H1 (cell line): ENCODE data around the gene QRICH2. TPM values are rescaled to one million over a fixed set of nuclear protein-coding genes. Genes with fewer than 3 reads are reported as not detected.

Experiments used
- CTCF ChIA-PET: fragments of 300-600 bp; sonication (Branson Sonifier 250); formaldehyde crosslinking; loops from one replicate; lab custom pipeline; 2021; ENCODE audit not compliant: partially characterized antibody; lab: Charles Lee
- POLR2A ChIA-PET: fragments of 300-600 bp; sonication (Branson Sonifier 250); formaldehyde crosslinking; loops from one replicate; lab custom pipeline; 2021; ENCODE audit warnings: inconsistent platforms; ENCODE audit not compliant: partially characterized antibody; lab: Charles Lee
- DNase-seq, 2 experiments: peaks; one replicate each; pipeline versions ENCODE4 v3.0.0 to v3.0.0-alpha.2; 2010 to 2022; ENCODE audit warnings: low spot score in 2 of 2, low read depth in 1 of 2, mixed read lengths in 1 of 2
- FAIRE-seq: peaks from 2 replicates; lab custom pipeline; 2011; peaks lifted over from hg19 to GRCh38; lab: Jason Lieb, UNC
- H2AFZ ChIP-seq: 2 replicates; pipeline ENCODE4 v1.8.1; 2012; ENCODE audit warnings: low read length, inconsistent platforms
- H2AK5ac ChIP-seq: 2 replicates; pipeline ENCODE4 v1.6.1; 2013; ENCODE audit warnings: low read depth, low read length
- H2BK120ac ChIP-seq: replicated peaks from 2 replicates; pipeline ENCODE3; 2013; ENCODE audit warnings: low read depth, low read length, inconsistent platforms
- H2BK12ac ChIP-seq: 2 replicates; pipeline ENCODE4 v1.6.1; 2013; ENCODE audit warnings: low read depth, low read length
- H2BK15ac ChIP-seq: 2 replicates; pipeline ENCODE4 v1.6.1; 2013; ENCODE audit warnings: low read length
- H2BK20ac ChIP-seq: 2 replicates; pipeline ENCODE4 v1.6.1; 2013; ENCODE audit warnings: low read length
- H2BK5ac ChIP-seq: 2 replicates; pipeline ENCODE4 v1.6.1; 2013; ENCODE audit warnings: low read depth, low read length
- H3K14ac ChIP-seq: 2 replicates; pipeline ENCODE4 v1.6.1; 2013; ENCODE audit warnings: inconsistent platforms; ENCODE audit not compliant: insufficient read length
- H3K18ac ChIP-seq: 2 replicates; pipeline ENCODE4 v1.6.1; 2013; ENCODE audit warnings: low read length; ENCODE audit errors: extremely low read depth
- H3K23ac ChIP-seq: 2 replicates; pipeline ENCODE4 v1.6.1; 2013; ENCODE audit warnings: inconsistent platforms; ENCODE audit not compliant: insufficient read length
- H3K23me2 ChIP-seq: 2 replicates; pipeline ENCODE4 v1.6.1; 2013; ENCODE audit warnings: low read depth, low read length
- H3K27ac ChIP-seq: 2 replicates; pipeline ENCODE4 v1.6.1; 2011; ENCODE audit warnings: low read depth, low read length, inconsistent platforms
- H3K27me3 ChIP-seq, 4 experiments: replicated peaks in 1 of 4; 1 replicate in 1 of 4; 2 replicates in 3 of 4; pipeline versions ENCODE4 v1.6.1 to v1.8.1; 2011 to 2013; ENCODE audit warnings: low read length in 3 of 4, mild to moderate bottlenecking in 3 of 4, inconsistent platforms in 2 of 4, mixed read lengths in 2 of 4, moderate library complexity in 1 of 4; ENCODE audit not compliant: control insufficient read depth in 3 of 4, insufficient read depth in 3 of 4; ENCODE audit errors: extremely low read depth in 1 of 4
- H3K36me3 ChIP-seq, 4 experiments: 2 replicates each; pipeline versions ENCODE4 v1.6.1 to v1.8.1; 2011 to 2013; ENCODE audit warnings: mild to moderate bottlenecking in 4 of 4, low read length in 3 of 4, moderate library complexity in 2 of 4, control low read depth in 1 of 4, inconsistent platforms in 1 of 4; ENCODE audit not compliant: insufficient read depth in 4 of 4, control insufficient read depth in 2 of 4
- H3K4ac ChIP-seq: replicated peaks from 2 replicates; pipeline ENCODE3; 2013; ENCODE audit warnings: low read length, low read depth, mixed read lengths, inconsistent platforms; ENCODE audit not compliant: insufficient read length
- H3K4me1 ChIP-seq, 4 experiments: replicated peaks in 1 of 4; 1 replicate in 1 of 4; 2 replicates in 3 of 4; pipeline versions ENCODE4 v1.6.1 to v1.8.1; 2011 to 2013; ENCODE audit warnings: low read length in 3 of 4, inconsistent platforms in 2 of 4, mixed read lengths in 1 of 4; ENCODE audit not compliant: insufficient read depth in 4 of 4, control insufficient read depth in 3 of 4
- H3K4me2 ChIP-seq, 2 experiments: 2 replicates each; pipeline versions ENCODE4 v1.6.1 to v1.8.1; 2011 to 2013; ENCODE audit warnings: low read depth in 2 of 2, low read length in 2 of 2, control low read depth in 1 of 2, inconsistent platforms in 1 of 2, mild to moderate bottlenecking in 1 of 2; ENCODE audit not compliant: insufficient read depth in 1 of 2
- H3K4me3 ChIP-seq, 4 experiments: fragments of 200-600, 300-600 bp in 1 of 4; sonication (generic), shearing (Covaris generic), sonication (Bioruptor Twin) in 1 of 4; 2 replicates each; pipeline versions ENCODE4 v1.5.1 to v1.8.1; 2011 to 2016; ENCODE audit warnings: low read length in 4 of 4, low read depth in 3 of 4, control low read depth in 2 of 4, inconsistent platforms in 2 of 4, mild to moderate bottlenecking in 2 of 4, mixed read lengths in 1 of 4, moderate library complexity in 1 of 4; ENCODE audit not compliant: insufficient read depth in 2 of 4; ENCODE audit errors: extremely low read depth in 1 of 4
- H3K56ac ChIP-seq: replicated peaks from 2 replicates; pipeline ENCODE3; 2013; ENCODE audit warnings: low read depth, mild to moderate bottlenecking, mixed read lengths, low read length, inconsistent platforms; ENCODE audit not compliant: insufficient read length
- H3K79me1 ChIP-seq: 2 replicates; pipeline ENCODE4 v1.6.1; 2013; ENCODE audit warnings: low read depth, low read length, control low read depth
- H3K79me2 ChIP-seq, 2 experiments: 2 replicates each; pipeline versions ENCODE4 v1.6.1 to v1.8.1; 2012 to 2013; ENCODE audit warnings: low read length in 2 of 2, mild to moderate bottlenecking in 2 of 2, inconsistent platforms in 1 of 2; ENCODE audit not compliant: insufficient read depth in 2 of 2, control insufficient read depth in 1 of 2
- H3K9ac ChIP-seq, 4 experiments: replicated peaks in 1 of 4; 1 replicate in 1 of 4; 2 replicates in 3 of 4; pipeline versions ENCODE4 v1.6.1 to v1.8.1; 2011 to 2013; ENCODE audit warnings: low read depth in 3 of 4, low read length in 3 of 4, control low read depth in 2 of 4, mild to moderate bottlenecking in 2 of 4, moderate library complexity in 2 of 4, inconsistent platforms in 1 of 4; ENCODE audit errors: extremely low read depth in 1 of 4
- H3K9me3 ChIP-seq, 2 experiments: 2 replicates each; pipeline versions ENCODE4 v1.6.1 to v1.8.1; 2012 to 2013; ENCODE audit warnings: mild to moderate bottlenecking in 2 of 2, moderate library complexity in 2 of 2, control low read depth in 1 of 2, inconsistent platforms in 1 of 2, low read depth in 1 of 2, low read length in 1 of 2, mixed read lengths in 1 of 2; ENCODE audit not compliant: insufficient read depth in 2 of 2
- H4K20me1 ChIP-seq, 2 experiments: replicated peaks in 1 of 2; 2 replicates each; pipeline versions ENCODE3 to v1.8.1; 2011 to 2013; ENCODE audit warnings: inconsistent platforms in 2 of 2, low read length in 2 of 2, mild to moderate bottlenecking in 1 of 2; ENCODE audit not compliant: insufficient read depth in 2 of 2, control insufficient read depth in 1 of 2
- H4K5ac ChIP-seq: 2 replicates; pipeline ENCODE4 v1.6.1; 2013; ENCODE audit warnings: low read length, low read depth, mixed read lengths, inconsistent platforms; ENCODE audit not compliant: insufficient read length
- H4K8ac ChIP-seq: 2 replicates; pipeline ENCODE4 v1.8.0; 2013; ENCODE audit warnings: mild to moderate bottlenecking, moderate library complexity, low read length, inconsistent platforms; ENCODE audit not compliant: insufficient read depth; ENCODE audit errors: extremely low read depth
- H4K91ac ChIP-seq: replicated peaks from 2 replicates; pipeline ENCODE3; 2013; ENCODE audit warnings: low read length, mixed read lengths, inconsistent platforms; ENCODE audit not compliant: insufficient read length
- ATF3 ChIP-seq: IDR thresholded peaks from 2 replicates; pipeline ENCODE4 v1.6.1; 2011; ENCODE audit warnings: low read depth, mild to moderate bottlenecking, low read length; ENCODE audit not compliant: insufficient read depth
- BACH1 ChIP-seq: IDR thresholded peaks from 2 replicates; pipeline ENCODE4 v1.6.1; 2012; ENCODE audit warnings: low read length, improper control_type of control experiment
- CHD1 ChIP-seq: IDR thresholded peaks from 2 replicates; pipeline ENCODE4 v1.6.1; 2012; ENCODE audit warnings: low read depth, low read length, improper control_type of control experiment
- CTBP2 ChIP-seq: IDR thresholded peaks from 2 replicates; pipeline ENCODE4 v1.7.0; 2011; ENCODE audit warnings: borderline replicate concordance, mild to moderate bottlenecking, moderate library complexity, mixed read lengths, low read length; ENCODE audit not compliant: insufficient read depth, insufficient read length
- EGR1 ChIP-seq: IDR thresholded peaks from 2 replicates; pipeline ENCODE4 v1.6.1; 2011; ENCODE audit warnings: low read depth, low read length, borderline replicate concordance
- EP300 ChIP-seq, 2 experiments: IDR thresholded peaks; 1 replicate in 1 of 2; 2 replicates in 1 of 2; pipeline ENCODE4 v1.6.1; 2011 to 2012; ENCODE audit warnings: low read depth in 2 of 2, low read length in 2 of 2, mild to moderate bottlenecking in 2 of 2, borderline replicate concordance in 1 of 2, inconsistent platforms in 1 of 2, moderate library complexity in 1 of 2
- FOSL1 ChIP-seq: IDR thresholded peaks from 2 replicates; pipeline ENCODE4 v1.6.1; 2011; ENCODE audit warnings: mild to moderate bottlenecking, low read depth, low read length, moderate library complexity; ENCODE audit not compliant: insufficient read depth
- RFX5 ChIP-seq: IDR thresholded peaks from 2 replicates; pipeline ENCODE4 v1.6.1; 2011; ENCODE audit warnings: low read depth, low read length, improper control_type of control experiment, borderline replicate concordance
- RNF2 ChIP-seq: fragments of 200-900, 300-1000 bp; sonication (generic); IDR thresholded peaks from 2 replicates; pipeline ENCODE4 v1.7.1; 2016; ENCODE audit warnings: borderline replicate concordance, low read depth, mild to moderate bottlenecking, antibody characterized with exemption, low read length; ENCODE audit not compliant: poor library complexity, severe bottlenecking; ENCODE audit errors: missing control alignments
- SIRT6 ChIP-seq: IDR thresholded peaks from one replicate; pipeline ENCODE4 v1.7.1; 2012; ENCODE audit warnings: low read length, inconsistent platforms
- SP4 ChIP-seq: IDR thresholded peaks from 2 replicates; pipeline ENCODE4 v1.6.1; 2012; ENCODE audit warnings: low read length, inconsistent platforms
- ZNF274 ChIP-seq: IDR thresholded peaks from 2 replicates; pipeline ENCODE4 v1.7.0; 2012; ENCODE audit warnings: low read length, borderline replicate concordance; ENCODE audit errors: extremely low read depth
- WGBS, 2 experiments: shearing (Covaris generic) in 1 of 2; methylation state at CpG; one replicate each; pipeline versions ENCODE4 v1.1.6 to v1.1.7; 2013 to 2015; ENCODE audit warnings: low lambda C conversion rate in 2 of 2, mixed read lengths in 2 of 2, inconsistent platforms in 1 of 2, low coverage in 1 of 2, missing lambda C conversion rate in 1 of 2; ENCODE audit not compliant: insufficient replicate concordance in 2 of 2, insufficient coverage in 1 of 2, insufficient read length in 1 of 2; ENCODE audit errors: extremely low coverage in 1 of 2, missing lambda C conversion rate in 1 of 2; 5-methylcytosine and 5-hydroxymethylcytosine counted together
- polyA plus RNA-seq, 7 experiments: library from polyadenylated mRNA; depleted of rRNA in 3 of 7; stranded (reverse) in 5 of 7; unstranded in 2 of 7; fragments of >200 nt in 5 of 7; fragments of 200-250 nt in 2 of 7; gene quantifications; 1 replicate in 5 of 7; 2 replicates in 1 of 7; 4 replicates in 1 of 7; pipeline versions ENCODE4 v1.2.1 to v1.2.3, GENCODE V29; 2011 to 2013; ENCODE audit warnings: missing spikeins in 2 of 7, mixed read lengths in 2 of 7
- total RNA-seq: library from RNA; stranded (reverse); fragmentation: NEBNext Ultra II Directional; extraction: Animal tissue kit (Norgen Biotek cat#: 25700); gene quantifications from 2 replicates; pipeline ENCODE4 v1.2.1, GENCODE V29; 2021

QRICH2 gene
- total and polyA plus RNA-seq, 2 of the 8 experiments (the other 6 are each of a cell fraction or from before 2014, with no cell fraction given) = 2.8 to 3.8 TPM

DNA sequence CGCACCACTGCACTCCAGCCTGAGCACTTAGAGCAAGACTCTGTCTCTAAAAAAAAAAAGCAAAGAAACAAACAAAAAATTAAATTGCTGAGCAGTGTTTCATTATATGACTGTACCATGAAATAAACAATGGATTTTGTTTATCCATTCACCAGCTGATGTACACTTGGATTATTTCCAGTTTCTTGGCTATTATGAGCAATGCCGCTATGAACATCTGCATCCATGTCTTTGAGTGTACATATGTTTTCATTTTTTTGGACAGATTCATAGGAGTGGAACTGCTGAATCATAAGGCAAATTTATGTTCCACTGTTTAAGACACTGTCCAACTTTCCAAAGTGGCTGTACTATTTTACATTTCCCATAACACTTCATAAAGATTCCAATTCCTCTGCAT, 75.7 kb downstream of the QRICH2 start:
- Histone ChIP-seq H3K4me3 (no peak overlapping the region), H3K27me3 (no peaks in the 10 kb centered on the region), H2BK20ac (no peak overlapping the region), H3K9ac (no peak overlapping the region), H3K4ac (no peak overlapping the region), H3K36me3 (no peaks in the 10 kb centered on the region), H3K9me3 (no peaks in the 10 kb centered on the region), H3K18ac (no peak overlapping the region), H3K23me2 (no peaks in the 10 kb centered on the region), H2BK5ac (no peak overlapping the region), H2BK120ac (no peak overlapping the region), H4K91ac (no peak overlapping the region), H3K4me2 (no peak overlapping the region), H3K79me1 (no peaks in the 10 kb centered on the region), H3K14ac (no peak overlapping the region), H3K27ac (no peak overlapping the region), H2BK15ac (no peak overlapping the region), H4K8ac (no peak overlapping the region), H2AFZ (no peak overlapping the region), H2AK5ac (no peak overlapping the region), H3K79me2 (0 out of 4 replicates have a peak, but pooled peaks cover 0 to 2% of the 10 kb centered on the region in 2 experiments), H4K5ac (no peak overlapping the region), H3K4me1 (peaks cover 0 to 2% (median 0%) of the 10 kb centered on the region in 4 experiments; a peak in 1 of 7 replicates), H3K23ac (no peak overlapping the region), H3K56ac (no peak overlapping the region), H4K20me1 (no peaks in the 10 kb centered on the region), H2BK12ac (no peak overlapping the region)
- WGBS, 2 experiments = 98% methylated on average over 2 of the region's 2 CpGs; no CpG with 5 or more reads in 1 of the 2 experiments
- DNase-seq (no peak), FAIRE-seq (no peak)
- POLR2A ChIA-PET = no interaction called here
- no peak for TF ChIP-seq RFX5
- no peak for TF ChIP-seq FOSL1
- no peak for TF ChIP-seq EP300 (IDR thresholded peaks at IDR 0.05; ENCODE audit: borderline replicate concordance in 1 of 2, low read depth in 2 of 2, low read length in 2 of 2)
- no peak for TF ChIP-seq EGR1
- no peak for TF ChIP-seq BACH1
- no peak for TF ChIP-seq SIRT6
- TF ChIP-seq SP4 = no peak
- TF ChIP-seq ATF3 = no peak
- TF ChIP-seq ZNF274 = no peak
- TF ChIP-seq CHD1 = no peak
- TF ChIP-seq RNF2 = no peak
- TF ChIP-seq CTBP2 = no peak
- CTCF ChIA-PET = interaction anchor here (0.5 to 1.6 kb wide), 4 partner anchors 11 to 107 kb away, joined by 3 to 4 read pairs (median 3); no protein-coding TSS in a partner anchor
